SK-MEL-5 (cell line): Measurements from ENCODE around the gene PEX10. TPM values are rescaled to one million over a fixed set of nuclear protein-coding genes. Genes with fewer than 3 reads are reported as not detected.

Source experiments
- DNase-seq: peaks from one replicate; pipeline ENCODE4 v3.0.0-alpha.2; 2016; ENCODE audit warnings: low read depth, low spot score
- in situ Hi-C: cut with HindIII; loops from 2 replicates; pipeline ENCODE4 v1.10.0; 2016; ENCODE audit warnings: low sequenced_read_pairs, high pct_unique_total_duplicates, low pct_unique_long_range_greater_than_20kb
- total RNA-seq: library from RNA; depleted of rRNA; stranded (reverse); fragments of >200 nt; shearing (Covaris generic); gene quantifications from 2 replicates; pipeline ENCODE4 v1.2.3, GENCODE V29; 2014

PEX10 gene
- total RNA-seq, 1 experiment from 2014 or later: 53.7 TPM

DNA sequence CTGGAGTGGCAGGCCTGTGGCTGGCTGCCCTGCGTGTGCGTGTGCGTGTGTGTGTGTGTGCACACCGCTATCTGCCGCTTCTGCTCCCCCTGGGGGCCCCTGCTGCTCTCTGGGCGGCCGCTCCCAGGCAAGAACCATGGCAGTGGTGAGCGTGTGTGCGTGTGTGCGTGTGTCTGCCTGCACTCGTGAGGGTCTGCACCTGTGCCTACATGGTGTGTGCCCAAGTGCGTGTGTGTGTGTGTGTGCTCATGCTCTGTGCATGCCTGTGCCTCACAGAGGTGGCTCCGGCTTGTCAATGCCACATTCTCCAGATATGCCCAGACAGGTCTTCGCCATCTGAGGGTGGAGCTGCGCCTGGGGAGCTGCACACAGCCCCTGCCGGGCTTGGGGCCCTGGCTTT is 18.7 kb upstream of the PEX10 start:
- in situ Hi-C loops: no loop called here
- DNase-seq: no peak

- in situ Hi-C loops: no loop called here
- no peak for DNase-seq
These were observed 18.2 kb upstream of the PEX10 start for GRCh38 chr1:2430592-2430973.

- in situ Hi-C loops: no loop called here
- no peak for DNase-seq
These were observed 17.6 kb upstream of the PEX10 start for GRCh38 chr1:2429780-2430591.

DNA sequence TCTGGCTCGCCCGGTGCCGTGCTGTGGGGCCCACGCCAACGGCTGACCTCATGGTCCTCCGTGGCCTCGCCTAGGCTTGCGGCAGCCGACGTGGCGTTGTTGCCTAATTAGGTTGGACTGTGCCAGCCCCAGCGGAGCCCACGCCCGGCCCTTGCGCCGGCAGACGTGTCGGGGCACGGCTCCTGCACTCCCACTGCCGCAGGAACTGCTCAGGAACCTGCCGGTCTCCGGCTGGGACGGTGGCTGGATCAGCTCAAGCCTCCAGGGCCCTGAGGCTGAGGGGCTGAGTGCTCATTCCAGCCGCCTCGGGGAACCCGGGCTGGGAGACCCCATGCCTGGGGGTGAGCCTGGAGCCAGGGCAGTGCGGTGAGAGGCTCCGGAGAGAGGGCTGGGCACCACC is 16.1 kb upstream of the PEX10 start:
- in situ Hi-C loops: no loop called here
- no peak for DNase-seq

GRCh38 chr1:2427976-2428375 is 15.6 kb upstream of the PEX10 start:
- in situ Hi-C loops: no loop called here

GRCh38 chr1:2427051-2427450 is 14.7 kb upstream of the PEX10 start:
- DNase-seq: no peak
- in situ Hi-C loops: no loop called here

More at GRCh38 chr1:2427976-2428375, 15.6 kb upstream of the PEX10 start:
- no peak for DNase-seq

DNA sequence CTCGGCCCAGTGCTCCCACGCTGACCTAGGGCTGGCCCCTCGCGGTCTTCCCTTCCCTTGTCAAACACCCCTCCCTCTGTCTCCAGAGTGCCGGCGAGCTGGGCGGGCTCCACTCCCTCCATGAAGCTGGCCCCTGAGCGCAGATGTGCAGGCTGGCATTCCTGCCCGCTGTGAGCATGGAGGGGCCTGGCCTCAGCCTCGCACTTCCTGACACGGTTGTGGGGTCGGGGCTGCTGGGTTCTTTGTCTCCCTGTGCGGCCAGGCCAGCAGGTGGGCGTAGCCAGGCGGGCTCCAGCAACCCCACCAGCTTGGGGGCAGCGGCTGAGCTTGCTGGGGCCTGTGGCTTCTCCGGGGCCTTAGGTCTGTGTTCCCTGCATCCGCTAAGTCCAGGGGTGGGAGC is 14.2 kb upstream of the PEX10 start:
- in situ Hi-C loops: no loop called here
- no peak for DNase-seq

- in situ Hi-C loops: no loop called here
- DNase-seq: no peak
These were observed 13.5 kb upstream of the PEX10 start for GRCh38 chr1:2425892-2426291.

GRCh38 chr1:2422523-2422922 is 10.2 kb upstream of the PEX10 start:
- in situ Hi-C loops: no loop called here
- no peak for DNase-seq

DNA sequence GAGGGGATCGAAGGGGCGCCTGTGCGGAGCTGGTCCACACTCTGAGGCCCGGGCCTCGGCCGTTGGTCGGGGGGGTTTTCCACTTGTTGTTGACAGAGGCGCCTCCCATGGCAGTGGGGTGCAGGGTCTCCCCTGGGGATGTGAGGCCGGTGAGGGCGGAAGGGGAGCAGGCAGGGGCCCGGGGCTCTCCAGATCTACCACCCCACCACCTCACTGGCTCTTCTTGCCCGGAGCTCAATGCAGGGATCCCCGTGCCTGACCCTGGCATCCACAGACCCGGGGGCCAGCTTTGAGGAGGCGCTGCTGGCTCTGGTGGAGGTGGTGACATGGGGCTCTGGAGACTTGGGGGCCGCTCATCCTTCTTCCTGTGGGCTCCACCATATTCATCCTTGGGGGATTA is 7.1 kb upstream of the PEX10 start:
- DNase-seq: no peak
- in situ Hi-C loops: no loop called here

DNA sequence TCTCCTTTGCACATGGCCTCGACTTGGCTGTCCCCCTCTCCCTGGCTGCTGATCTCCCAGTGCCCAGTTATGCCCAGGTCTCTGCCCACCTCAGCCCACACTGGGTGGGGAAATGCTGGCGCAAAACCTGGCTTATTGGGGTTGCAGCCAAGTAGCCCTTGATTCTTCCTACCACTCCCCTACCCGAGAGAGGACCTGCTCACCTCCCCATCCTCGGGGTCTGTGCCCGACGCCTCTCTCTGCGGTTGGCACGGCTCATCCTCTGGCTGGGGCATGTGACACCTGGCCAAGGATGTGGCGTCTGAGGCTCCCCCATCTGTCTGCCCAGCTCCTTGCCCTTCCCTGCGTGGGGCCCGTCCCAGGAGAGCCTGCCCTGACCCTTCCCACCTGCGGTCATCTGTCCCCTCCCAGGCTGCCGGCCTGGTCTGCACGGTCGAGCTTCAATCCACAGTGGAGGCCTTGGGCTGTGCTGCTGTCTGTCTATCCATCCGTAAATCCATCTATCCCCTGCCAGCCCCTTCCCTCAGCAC is 6.5 kb upstream of the PEX10 start:
- in situ Hi-C loops: no loop called here

DNA sequence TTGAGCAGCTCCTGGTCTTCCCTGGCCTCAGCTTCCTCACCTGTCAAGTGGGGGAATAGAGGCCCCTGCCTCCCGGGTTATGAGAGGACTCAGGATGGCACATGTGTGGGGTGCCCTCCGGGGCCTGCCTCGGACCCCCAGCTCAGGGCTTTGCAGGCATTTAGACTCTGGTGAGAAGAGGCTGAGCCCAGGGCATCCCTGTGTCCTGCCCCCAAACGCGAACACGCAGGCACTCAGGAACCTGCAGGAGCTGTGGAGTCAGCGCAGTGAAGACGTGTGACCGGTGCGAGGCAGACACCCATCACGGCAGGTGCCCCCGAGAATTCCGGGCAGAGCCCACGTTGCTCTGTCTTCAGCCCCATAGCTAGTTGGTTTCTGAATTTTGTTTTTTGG is 5.5 kb upstream of the PEX10 start:
- DNase-seq: no peak
- in situ Hi-C loops: no loop called here

More for the DNA sequence above, 6.5 kb upstream of the PEX10 start:
- DNase-seq: no peak

GRCh38 chr1:2417083-2417832 is 4.9 kb upstream of the PEX10 start:
- in situ Hi-C loops: no loop called here
- DNase-seq: no peak

GRCh38 chr1:2416403-2416802 is 4.0 kb upstream of the PEX10 start:
- in situ Hi-C loops: no loop called here
- no peak for DNase-seq

- in situ Hi-C loops: no loop called here
- no peak for DNase-seq
These were observed 3.4 kb upstream of the PEX10 start for GRCh38 chr1:2415801-2416208.

DNA sequence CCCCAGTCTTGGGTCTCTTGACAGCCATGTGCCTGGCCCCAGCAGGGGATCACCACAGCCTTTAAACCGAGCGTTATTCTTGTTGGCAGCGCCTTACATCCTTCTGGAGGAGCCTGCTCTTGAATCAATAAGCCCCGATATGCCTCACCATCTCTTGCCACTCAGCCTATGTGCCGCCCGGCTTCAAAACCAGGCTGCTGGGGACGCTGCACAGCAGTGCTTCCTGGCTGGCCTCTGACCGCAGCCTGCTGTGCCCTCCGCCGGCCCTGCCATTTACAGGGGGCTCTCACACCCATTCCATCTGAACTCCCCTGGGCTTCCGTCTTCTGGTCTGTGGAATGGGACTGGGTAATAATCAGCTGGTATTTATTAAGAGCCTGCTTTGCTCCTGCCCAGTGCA is 3.0 kb upstream of the PEX10 start:
- DNase-seq: no peak
- in situ Hi-C loops: no loop called here

GRCh38 chr1:2414297-2414958 is 2.1 kb upstream of the PEX10 start:
- peak; percentile 57 for DNase-seq
- in situ Hi-C loops: no loop called here

DNA sequence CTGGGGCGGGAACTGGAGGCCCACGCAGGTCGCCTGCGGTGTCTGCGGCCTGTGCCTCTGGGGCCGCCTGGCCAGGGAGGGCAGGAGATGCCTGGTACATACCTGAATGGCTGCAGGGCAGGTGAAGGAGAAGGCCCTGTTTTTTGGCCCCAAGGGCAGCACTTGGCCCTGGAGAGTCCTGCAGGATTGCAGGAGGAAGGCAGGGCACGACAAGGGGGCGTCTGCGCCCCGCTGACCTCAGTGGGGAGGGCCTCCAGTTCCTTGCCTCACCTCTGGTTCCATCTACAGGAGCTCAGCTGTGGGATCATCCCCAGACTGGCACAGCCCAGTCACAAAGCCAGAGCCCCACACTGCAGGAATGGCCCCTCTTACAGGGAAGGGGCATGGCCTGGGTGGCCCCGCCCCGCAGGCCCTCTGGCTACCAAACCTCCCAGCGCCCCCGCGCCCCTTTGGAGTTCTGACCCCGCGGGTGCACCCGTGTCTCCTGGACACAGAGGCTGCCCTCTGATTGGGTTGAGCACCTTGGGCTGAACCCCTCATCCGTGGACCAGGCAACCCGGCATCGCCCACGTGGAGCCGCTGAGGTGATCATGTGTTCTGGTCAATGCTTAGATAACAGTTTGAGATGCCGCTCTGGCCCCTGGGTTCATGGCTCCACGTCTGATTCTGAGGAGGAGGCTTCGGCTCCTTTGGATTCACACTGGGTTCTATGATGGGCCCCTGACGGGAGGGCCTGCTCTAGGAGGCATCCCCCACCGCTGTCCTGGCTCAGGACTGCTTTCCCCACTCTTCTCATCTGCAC is 1.3 kb upstream of the PEX10 start:
- in situ Hi-C loops: no loop called here

More for the DNA sequence above, 1.3 kb upstream of the PEX10 start:
- peak; percentile 14 for DNase-seq
